GM23338 (cell line): Measurements from ENCODE around the gene ARID1B. TPM values are rescaled to one million over a fixed set of nuclear protein-coding genes. Genes with fewer than 3 reads are reported as not detected.
A peak's percentile ranks its signal among the peaks of the same experiment; 100 is the strongest.

Source experiments
- ATAC-seq: fragments of 200-7000 bp; cut with Tn5 transposase; 3 replicates; pipeline ENCODE4 v1.9.1; 2020
- DNase-seq: peaks from one replicate; pipeline ENCODE4 v3.0.0-alpha.2; 2015; ENCODE audit warnings: low spot score
- H2AFZ ChIP-seq: fragments of 200-600 bp; sonication (generic); 2 replicates; pipeline ENCODE4 v1.8.0; 2016; ENCODE audit warnings: antibody characterized with exemption, mild to moderate bottlenecking, moderate library complexity
- H3F3A ChIP-seq: fragments of 200-600 bp; sonication (generic); replicated peaks from 2 replicates; pipeline ENCODE4 v1.8.0; 2017; ENCODE audit warnings: antibody characterized with exemption, mixed run types, low read depth
- H3K27ac ChIP-seq: fragments of 200-600 bp; sonication (generic); 2 replicates; pipeline ENCODE4 v1.6.1; 2016; ENCODE audit warnings: low read depth
- H3K27me3 ChIP-seq: fragments of 200-600 bp; sonication (generic); 2 replicates; pipeline ENCODE4 v1.8.0; 2016; ENCODE audit warnings: mild to moderate bottlenecking, mixed run types, moderate library complexity; ENCODE audit not compliant: insufficient read depth
- H3K36me3 ChIP-seq: fragments of 200-600 bp; sonication (generic); 2 replicates; pipeline ENCODE4 v1.8.0; 2016; ENCODE audit warnings: mild to moderate bottlenecking; ENCODE audit not compliant: insufficient read depth
- H3K4me1 ChIP-seq: fragments of 200-600 bp; sonication (generic); 2 replicates; pipeline ENCODE4 v1.8.0; 2016; ENCODE audit warnings: mild to moderate bottlenecking, moderate library complexity; ENCODE audit not compliant: insufficient read depth
- H3K4me2 ChIP-seq: fragments of 200-600 bp; sonication (generic); 2 replicates; pipeline ENCODE4 v1.7.1; 2017; ENCODE audit warnings: mixed run types
- H3K4me3 ChIP-seq: fragments of 200-600 bp; sonication (generic); 2 replicates; pipeline ENCODE4 v1.6.1; 2016; ENCODE audit warnings: mixed run types
- H3K79me2 ChIP-seq: fragments of 200-600 bp; sonication (generic); replicated peaks from 2 replicates; pipeline ENCODE4 v1.8.0; 2017; ENCODE audit warnings: mild to moderate bottlenecking; ENCODE audit not compliant: insufficient read depth
- H3K9me2 ChIP-seq: fragments of 200-600 bp; sonication (generic); 2 replicates; pipeline ENCODE4 v1.8.0; 2017; ENCODE audit not compliant: insufficient read depth
- H4K20me1 ChIP-seq: fragments of 200-600 bp; sonication (generic); replicated peaks from 2 replicates; pipeline ENCODE4 v1.8.0; 2017; ENCODE audit warnings: mild to moderate bottlenecking; ENCODE audit not compliant: insufficient read depth
- H3K27ac Mint-ChIP-seq: 2 replicates; pipeline ENCODE4 v1.8.0; 2020; ENCODE audit warnings: inconsistent platforms, mild to moderate bottlenecking, moderate library complexity, mixed read lengths
- H3K27me3 Mint-ChIP-seq: 3 replicates; pipeline ENCODE4 v1.8.0; 2022; ENCODE audit warnings: low read depth, mild to moderate bottlenecking, moderate library complexity, mixed read lengths, inconsistent platforms; ENCODE audit not compliant: insufficient read depth, poor library complexity
- H3K36me3 Mint-ChIP-seq: 3 replicates; pipeline ENCODE4 v1.8.0; 2021; ENCODE audit warnings: low read depth, mild to moderate bottlenecking, inconsistent platforms, moderate library complexity, mixed read lengths
- H3K4me1 Mint-ChIP-seq: 3 replicates; pipeline ENCODE4 v1.8.0; 2020; ENCODE audit warnings: mild to moderate bottlenecking, inconsistent platforms, mixed read lengths
- H3K4me3 Mint-ChIP-seq: 3 replicates; pipeline ENCODE4 v1.8.0; 2021; ENCODE audit warnings: moderate library complexity, mild to moderate bottlenecking, inconsistent platforms, mixed read lengths
- H3K9me3 Mint-ChIP-seq: 3 replicates; pipeline ENCODE4 v1.8.0; 2020; ENCODE audit warnings: moderate library complexity, mild to moderate bottlenecking, inconsistent platforms, mixed read lengths
- CREB1 ChIP-seq: fragments of 250-450 bp; sonication (Bioruptor Pico); IDR thresholded peaks from 2 replicates; pipeline ENCODE4 v1.5.0; 2020; ENCODE audit warnings: low read depth, mild to moderate bottlenecking, moderate library complexity
- EZH2 ChIP-seq: fragments of 200-600 bp; sonication (generic); IDR thresholded peaks from one replicate; pipeline ENCODE4 v1.8.0; 2017; ENCODE audit warnings: antibody characterized with exemption, mild to moderate bottlenecking, low read depth; ENCODE audit not compliant: unreplicated experiment
- EZH2phosphoT487 ChIP-seq: fragments of 200-600 bp; sonication (generic); IDR thresholded peaks from one replicate; pipeline ENCODE4 v1.8.1; 2018; ENCODE audit warnings: antibody characterized with exemption; ENCODE audit not compliant: unreplicated experiment
- JUNB ChIP-seq: IDR thresholded peaks from one replicate; pipeline ENCODE4 v1.6.1; 2016; ENCODE audit warnings: antibody characterized with exemption; ENCODE audit not compliant: unreplicated experiment
- NANOG ChIP-seq: IDR thresholded peaks from 2 replicates; pipeline ENCODE4 v1.6.1; 2016; ENCODE audit warnings: antibody characterized with exemption, borderline replicate concordance
- POLR2AphosphoS5 ChIP-seq: IDR thresholded peaks from 2 replicates; pipeline ENCODE4 v1.6.1; 2016; ENCODE audit warnings: antibody characterized with exemption, low read depth
- STAT1 ChIP-seq: IDR thresholded peaks from one replicate; pipeline ENCODE4 v1.6.1; 2016; ENCODE audit warnings: antibody characterized with exemption; ENCODE audit not compliant: unreplicated experiment
- ZNF331 ChIP-seq: fragments of 250-450 bp; sonication (Bioruptor Pico); IDR thresholded peaks from 2 replicates; pipeline ENCODE4 v1.5.0; 2020; ENCODE audit warnings: low read depth, mild to moderate bottlenecking, moderate library complexity
- polyA plus RNA-seq: library from polyadenylated mRNA; unstranded; fragments of >200 nt; fragmentation: Nextera tagmentation; extraction: Ambion mirVana; gene quantifications from 2 replicates; pipeline ENCODE4 v1.2.1, GENCODE V29; 2016
- total RNA-seq: library from RNA; depleted of rRNA; stranded (reverse); fragments of >200 nt; shearing (Covaris generic); gene quantifications from 2 replicates; pipeline ENCODE4 v1.2.3, GENCODE V29; 2014
- TF ChIP-seq, protein P1 (sequence below): fragments of 250-450 bp; sonication (Bioruptor Pico); IDR thresholded peaks from 2 replicates; pipeline ENCODE4 v1.5.0; 2020; ENCODE audit warnings: mild to moderate bottlenecking, moderate library complexity
- TF ChIP-seq, protein P2 (sequence below): IDR thresholded peaks from 2 replicates; pipeline ENCODE4 v1.6.1; 2016; ENCODE audit warnings: antibody characterized with exemption
- TF ChIP-seq, protein P3 (sequence below), 2 experiments: fragments of 200-600 bp in 1 of 2; sonication (generic) in 1 of 2; conservative IDR thresholded peaks; 2 replicates each; pipeline versions ENCODE4 v1.5.1 to v1.6.1; 2016 to 2017; ENCODE audit warnings: antibody characterized with exemption in 2 of 2, low read depth in 2 of 2, mild to moderate bottlenecking in 2 of 2, moderate library complexity in 1 of 2

Gene ARID1B
- total and polyA plus RNA-seq, 2 experiments from 2014 or later = 59.3 to 72.2 TPM

DNA sequence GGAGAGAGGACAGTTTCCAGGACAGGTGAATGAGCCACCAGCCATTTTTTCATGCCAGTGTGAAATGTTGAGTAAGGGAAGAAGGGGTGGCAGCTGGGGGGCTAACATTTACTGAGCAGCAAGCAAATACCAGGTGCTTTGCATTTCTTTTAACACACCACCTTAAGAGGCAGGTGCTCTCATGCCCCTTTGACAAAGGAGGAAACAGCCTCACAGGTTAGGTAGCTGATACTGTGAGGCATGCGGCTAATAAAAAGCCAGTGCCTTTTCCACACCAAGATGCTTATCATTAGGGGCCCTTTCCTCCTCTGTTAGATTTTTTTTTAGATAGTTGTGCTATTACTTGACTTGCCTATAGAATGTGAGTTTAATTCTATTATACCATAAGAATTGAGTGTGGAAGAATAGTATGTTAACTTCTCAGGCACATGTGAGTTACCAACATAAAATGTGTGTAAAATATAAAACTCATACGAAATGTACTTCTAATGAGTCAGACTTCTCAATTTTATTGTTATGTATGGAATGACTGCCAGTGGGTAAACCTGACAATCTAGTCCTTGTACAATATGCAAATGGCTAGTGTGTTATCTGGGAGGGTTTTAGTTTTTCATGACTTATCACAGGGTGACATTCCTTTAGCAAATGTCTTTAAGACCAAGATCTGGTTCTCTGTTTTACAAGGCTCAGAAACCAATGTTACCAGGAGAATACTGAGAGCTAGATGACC, 286.2 kb downstream of the ARID1B start:
- 0 out of 2 replicates have a peak, but pooled peaks cover 3% of the 10 kb centered on the region for H4K20me1 ChIP-seq
- peaks cover 58% of the 10 kb centered on the region for H3K4me1 Mint-ChIP-seq

More for the DNA sequence above, 286.2 kb downstream of the ARID1B start:
- H2AFZ ChIP-seq = no peak overlapping the region
- Mint-ChIP-seq H3K27ac (no peak overlapping the region), H3K36me3 (no peaks in the 10 kb centered on the region), H3K4me3 (no peak overlapping the region), H3K27me3 (no peaks in the 10 kb centered on the region), H3K9me3 (no peaks in the 10 kb centered on the region)
- peak; percentile 37 for DNase-seq
- H3F3A ChIP-seq = no peaks in the 10 kb centered on the region
- peaks cover 31% of the 10 kb centered on the region for H3K4me1 ChIP-seq
- no peaks in the 10 kb centered on the region for H3K27me3 ChIP-seq
- H3K27ac ChIP-seq = peak overlapping the region; percentile 43
- peak overlapping the region; percentile 33; the same call in 1 of the 2 replicates for H3K4me2 ChIP-seq
- H3K9me2 ChIP-seq = no peaks in the 10 kb centered on the region
- ATAC-seq = peak; percentile 57
- no peaks in the 10 kb centered on the region for H3K36me3 ChIP-seq
- H3K79me2 ChIP-seq = peaks cover 76% of the 10 kb centered on the region
- H3K4me3 ChIP-seq = no peak overlapping the region
- TF ChIP-seq EZH2 (no peak), EZH2phosphoT487 (no peak), ZNF331 (CRISPR knock-in tag) (no peak), POLR2AphosphoS5 (no peak), STAT1 (no peak), JUNB (no peak), NANOG (no peak), CREB1 (CRISPR knock-in tag) (no peak)
- TF ChIP-seq, protein P1, sequence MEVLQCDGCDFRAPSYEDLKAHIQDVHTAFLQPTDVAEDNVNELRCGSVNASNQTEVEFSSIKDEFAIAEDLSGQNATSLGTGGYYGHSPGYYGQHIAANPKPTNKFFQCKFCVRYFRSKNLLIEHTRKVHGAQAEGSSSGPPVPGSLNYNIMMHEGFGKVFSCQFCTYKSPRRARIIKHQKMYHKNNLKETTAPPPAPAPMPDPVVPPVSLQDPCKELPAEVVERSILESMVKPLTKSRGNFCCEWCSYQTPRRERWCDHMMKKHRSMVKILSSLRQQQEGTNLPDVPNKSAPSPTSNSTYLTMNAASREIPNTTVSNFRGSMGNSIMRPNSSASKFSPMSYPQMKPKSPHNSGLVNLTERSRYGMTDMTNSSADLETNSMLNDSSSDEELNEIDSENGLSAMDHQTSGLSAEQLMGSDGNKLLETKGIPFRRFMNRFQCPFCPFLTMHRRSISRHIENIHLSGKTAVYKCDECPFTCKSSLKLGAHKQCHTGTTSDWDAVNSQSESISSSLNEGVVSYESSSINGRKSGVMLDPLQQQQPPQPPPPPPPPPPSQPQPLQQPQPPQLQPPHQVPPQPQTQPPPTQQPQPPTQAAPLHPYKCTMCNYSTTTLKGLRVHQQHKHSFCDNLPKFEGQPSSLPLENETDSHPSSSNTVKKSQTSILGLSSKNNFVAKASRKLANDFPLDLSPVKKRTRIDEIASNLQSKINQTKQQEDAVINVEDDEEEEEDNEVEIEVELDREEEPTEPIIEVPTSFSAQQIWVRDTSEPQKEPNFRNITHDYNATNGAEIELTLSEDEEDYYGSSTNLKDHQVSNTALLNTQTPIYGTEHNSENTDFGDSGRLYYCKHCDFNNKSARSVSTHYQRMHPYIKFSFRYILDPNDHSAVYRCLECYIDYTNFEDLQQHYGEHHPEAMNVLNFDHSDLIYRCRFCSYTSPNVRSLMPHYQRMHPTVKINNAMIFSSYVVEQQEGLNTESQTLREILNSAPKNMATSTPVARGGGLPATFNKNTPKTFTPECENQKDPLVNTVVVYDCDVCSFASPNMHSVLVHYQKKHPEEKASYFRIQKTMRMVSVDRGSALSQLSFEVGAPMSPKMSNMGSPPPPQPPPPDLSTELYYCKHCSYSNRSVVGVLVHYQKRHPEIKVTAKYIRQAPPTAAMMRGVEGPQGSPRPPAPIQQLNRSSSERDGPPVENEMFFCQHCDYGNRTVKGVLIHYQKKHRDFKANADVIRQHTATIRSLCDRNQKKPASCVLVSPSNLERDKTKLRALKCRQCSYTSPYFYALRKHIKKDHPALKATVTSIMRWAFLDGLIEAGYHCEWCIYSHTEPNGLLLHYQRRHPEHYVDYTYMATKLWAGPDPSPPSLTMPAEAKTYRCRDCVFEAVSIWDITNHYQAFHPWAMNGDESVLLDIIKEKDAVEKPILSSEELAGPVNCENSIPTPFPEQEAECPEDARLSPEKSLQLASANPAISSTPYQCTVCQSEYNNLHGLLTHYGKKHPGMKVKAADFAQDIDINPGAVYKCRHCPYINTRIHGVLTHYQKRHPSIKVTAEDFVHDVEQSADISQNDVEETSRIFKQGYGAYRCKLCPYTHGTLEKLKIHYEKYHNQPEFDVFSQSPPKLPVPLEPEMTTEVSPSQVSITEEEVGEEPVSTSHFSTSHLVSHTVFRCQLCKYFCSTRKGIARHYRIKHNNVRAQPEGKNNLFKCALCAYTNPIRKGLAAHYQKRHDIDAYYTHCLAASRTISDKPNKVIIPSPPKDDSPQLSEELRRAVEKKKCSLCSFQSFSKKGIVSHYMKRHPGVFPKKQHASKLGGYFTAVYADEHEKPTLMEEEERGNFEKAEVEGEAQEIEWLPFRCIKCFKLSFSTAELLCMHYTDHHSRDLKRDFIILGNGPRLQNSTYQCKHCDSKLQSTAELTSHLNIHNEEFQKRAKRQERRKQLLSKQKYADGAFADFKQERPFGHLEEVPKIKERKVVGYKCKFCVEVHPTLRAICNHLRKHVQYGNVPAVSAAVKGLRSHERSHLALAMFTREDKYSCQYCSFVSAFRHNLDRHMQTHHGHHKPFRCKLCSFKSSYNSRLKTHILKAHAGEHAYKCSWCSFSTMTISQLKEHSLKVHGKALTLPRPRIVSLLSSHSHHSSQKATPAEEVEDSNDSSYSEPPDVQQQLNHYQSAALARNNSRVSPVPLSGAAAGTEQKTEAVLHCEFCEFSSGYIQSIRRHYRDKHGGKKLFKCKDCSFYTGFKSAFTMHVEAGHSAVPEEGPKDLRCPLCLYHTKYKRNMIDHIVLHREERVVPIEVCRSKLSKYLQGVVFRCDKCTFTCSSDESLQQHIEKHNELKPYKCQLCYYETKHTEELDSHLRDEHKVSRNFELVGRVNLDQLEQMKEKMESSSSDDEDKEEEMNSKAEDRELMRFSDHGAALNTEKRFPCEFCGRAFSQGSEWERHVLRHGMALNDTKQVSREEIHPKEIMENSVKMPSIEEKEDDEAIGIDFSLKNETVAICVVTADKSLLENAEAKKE (CRISPR knock-in tag) = no peak
- TF ChIP-seq, protein P2, sequence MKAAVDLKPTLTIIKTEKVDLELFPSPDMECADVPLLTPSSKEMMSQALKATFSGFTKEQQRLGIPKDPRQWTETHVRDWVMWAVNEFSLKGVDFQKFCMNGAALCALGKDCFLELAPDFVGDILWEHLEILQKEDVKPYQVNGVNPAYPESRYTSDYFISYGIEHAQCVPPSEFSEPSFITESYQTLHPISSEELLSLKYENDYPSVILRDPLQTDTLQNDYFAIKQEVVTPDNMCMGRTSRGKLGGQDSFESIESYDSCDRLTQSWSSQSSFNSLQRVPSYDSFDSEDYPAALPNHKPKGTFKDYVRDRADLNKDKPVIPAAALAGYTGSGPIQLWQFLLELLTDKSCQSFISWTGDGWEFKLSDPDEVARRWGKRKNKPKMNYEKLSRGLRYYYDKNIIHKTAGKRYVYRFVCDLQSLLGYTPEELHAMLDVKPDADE = no peak
- TF ChIP-seq, protein P3, sequence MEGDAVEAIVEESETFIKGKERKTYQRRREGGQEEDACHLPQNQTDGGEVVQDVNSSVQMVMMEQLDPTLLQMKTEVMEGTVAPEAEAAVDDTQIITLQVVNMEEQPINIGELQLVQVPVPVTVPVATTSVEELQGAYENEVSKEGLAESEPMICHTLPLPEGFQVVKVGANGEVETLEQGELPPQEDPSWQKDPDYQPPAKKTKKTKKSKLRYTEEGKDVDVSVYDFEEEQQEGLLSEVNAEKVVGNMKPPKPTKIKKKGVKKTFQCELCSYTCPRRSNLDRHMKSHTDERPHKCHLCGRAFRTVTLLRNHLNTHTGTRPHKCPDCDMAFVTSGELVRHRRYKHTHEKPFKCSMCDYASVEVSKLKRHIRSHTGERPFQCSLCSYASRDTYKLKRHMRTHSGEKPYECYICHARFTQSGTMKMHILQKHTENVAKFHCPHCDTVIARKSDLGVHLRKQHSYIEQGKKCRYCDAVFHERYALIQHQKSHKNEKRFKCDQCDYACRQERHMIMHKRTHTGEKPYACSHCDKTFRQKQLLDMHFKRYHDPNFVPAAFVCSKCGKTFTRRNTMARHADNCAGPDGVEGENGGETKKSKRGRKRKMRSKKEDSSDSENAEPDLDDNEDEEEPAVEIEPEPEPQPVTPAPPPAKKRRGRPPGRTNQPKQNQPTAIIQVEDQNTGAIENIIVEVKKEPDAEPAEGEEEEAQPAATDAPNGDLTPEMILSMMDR (conservative IDR thresholded peaks at IDR 0.05; ENCODE audit: low read depth in 2 of 2) = no peak
